K562 (cell line): ENCODE results near the gene TMEM89. TPM values are rescaled to one million over a fixed set of nuclear protein-coding genes. Genes with fewer than 3 reads are reported as not detected.

Experiments
- BRF1 ChIP-seq: IDR thresholded peaks from 3 replicates; pipeline ENCODE4 v1.6.1; 2011; ENCODE audit warnings: borderline replicate concordance, mild to moderate bottlenecking; ENCODE audit not compliant: insufficient read length; ENCODE audit errors: extremely low read depth
- CBFA2T2 ChIP-seq: fragments of 450-650 bp; conservative IDR thresholded peaks from 2 replicates; pipeline ENCODE4 v1.6.1; 2017; ENCODE audit warnings: mild to moderate bottlenecking
- CBX5 ChIP-seq: IDR thresholded peaks from 2 replicates; pipeline ENCODE4 v1.6.1; 2014; ENCODE audit warnings: low read depth, borderline replicate concordance
- CHD2 ChIP-seq: IDR thresholded peaks from 2 replicates; pipeline ENCODE4 v1.6.1; 2011; ENCODE audit warnings: low read depth, low read length
- COPS2 ChIP-seq: fragments of 450-650 bp; conservative IDR thresholded peaks from 2 replicates; pipeline ENCODE4 v1.6.1; 2016; ENCODE audit warnings: mild to moderate bottlenecking, moderate library complexity
- DMBX1 ChIP-seq: fragments of 250-450 bp; sonication (Bioruptor Pico); IDR thresholded peaks from 2 replicates; pipeline ENCODE4 v1.8.0; 2022; ENCODE audit warnings: inconsistent platforms, mild to moderate bottlenecking, moderate library complexity, borderline replicate concordance
- FOXJ3 ChIP-seq: sonication (generic); formaldehyde crosslinking; IDR thresholded peaks from 2 replicates; pipeline ENCODE4 v1.4.0; 2020; ENCODE audit warnings: mild to moderate bottlenecking, missing genetic modification reagents
- GATAD2B ChIP-seq: fragments of 450-650 bp; IDR thresholded peaks from 2 replicates; pipeline ENCODE4 v1.6.1; 2017; ENCODE audit warnings: mild to moderate bottlenecking, borderline replicate concordance
- HDAC6 ChIP-seq: IDR thresholded peaks from 2 replicates; pipeline ENCODE4 v1.6.1; 2012; ENCODE audit warnings: low read depth, mild to moderate bottlenecking, control low read depth, inconsistent platforms, low read length, moderate library complexity
- HNRNPK ChIP-seq: fragments of 200-400 bp; formaldehyde crosslinking; IDR thresholded peaks from one replicate; pipeline ENCODE4 v1.6.1; 2018; ENCODE audit warnings: mild to moderate bottlenecking, low read depth, low read length; ENCODE audit not compliant: poor library complexity, severe bottlenecking
- JUN ChIP-seq, 2 experiments: sonication (generic) in 1 of 2; formaldehyde crosslinking in 1 of 2; IDR thresholded peaks; 2 replicates each; pipeline versions ENCODE4 v1.6.1 to v1.8.0; 2012 to 2022; ENCODE audit warnings: borderline replicate concordance in 2 of 2, mild to moderate bottlenecking in 2 of 2, improper control_type of control experiment in 1 of 2, low read depth in 1 of 2, low read length in 1 of 2, missing genetic modification reagents in 1 of 2
- MCM7 ChIP-seq, 2 experiments: fragments of 450-650 bp; IDR thresholded peaks; 2 replicates each; pipeline ENCODE4 v1.6.1; 2016 to 2018
- MTA3 ChIP-seq: fragments of 450-650 bp; formaldehyde crosslinking; IDR thresholded peaks from 2 replicates; pipeline ENCODE4 v1.6.1; 2017; ENCODE audit warnings: mild to moderate bottlenecking, borderline replicate concordance
- NFE2 ChIP-seq: IDR thresholded peaks from 2 replicates; pipeline ENCODE4 v1.6.1; 2014; ENCODE audit warnings: antibody characterized with exemption, low read depth
- NFIC ChIP-seq: fragments of 450-650 bp; IDR thresholded peaks from 2 replicates; pipeline ENCODE4 v1.6.1; 2017; ENCODE audit warnings: mild to moderate bottlenecking, inconsistent platforms
- NRF1 ChIP-seq, 2 experiments: fragments of 450-650 bp; IDR thresholded peaks in 1 of 2; conservative IDR thresholded peaks in 1 of 2; 2 replicates each; pipeline ENCODE4 v1.6.1; 2014; ENCODE audit warnings: mild to moderate bottlenecking in 2 of 2
- PHF8 ChIP-seq: fragments of 200-600 bp; sonication (generic); IDR thresholded peaks from 2 replicates; pipeline ENCODE4 v1.6.1; 2012; ENCODE audit warnings: mixed run types, mild to moderate bottlenecking, inconsistent platforms, low read length, moderate library complexity, borderline replicate concordance
- PYGO2 ChIP-seq: fragments of 450-650 bp; IDR thresholded peaks from 2 replicates; pipeline ENCODE4 v1.6.1; 2016; ENCODE audit warnings: mild to moderate bottlenecking, missing genetic modification characterization, moderate library complexity, missing compliant biosample characterization
- RUNX1 ChIP-seq: sonication (generic); IDR thresholded peaks from 2 replicates; pipeline ENCODE4 v1.6.1; 2016; ENCODE audit warnings: antibody characterized with exemption, low read depth
- SAFB ChIP-seq: fragments of 200-400 bp; formaldehyde crosslinking; IDR thresholded peaks from 2 replicates; pipeline ENCODE4 v1.6.1; 2017; ENCODE audit warnings: low read depth, low read length, borderline replicate concordance
- SOX6 ChIP-seq: fragments of 450-650 bp; IDR thresholded peaks from 2 replicates; pipeline ENCODE4 v1.6.1; 2014; ENCODE audit warnings: mild to moderate bottlenecking
- TAF9B ChIP-seq: fragments of 450-650 bp; IDR thresholded peaks from 2 replicates; pipeline ENCODE4 v1.6.1; 2018; ENCODE audit warnings: mild to moderate bottlenecking; ENCODE audit not compliant: partially characterized antibody
- TBL1XR1 ChIP-seq, 2 experiments: IDR thresholded peaks; 2 replicates each; pipeline ENCODE4 v1.6.1; 2012; ENCODE audit warnings: improper control_type of control experiment in 2 of 2, low read length in 2 of 2, mild to moderate bottlenecking in 1 of 2
- ZNF121 ChIP-seq: sonication (generic); formaldehyde crosslinking; conservative IDR thresholded peaks from 2 replicates; pipeline ENCODE4 v1.8.0; 2022; ENCODE audit warnings: missing genetic modification reagents
- ZNF77 ChIP-seq: fragments of 250-450 bp; sonication (Bioruptor Pico); IDR thresholded peaks from 2 replicates; pipeline ENCODE4 v1.5.0; 2020
- ZZZ3 ChIP-seq: fragments of 450-650 bp; IDR thresholded peaks from 2 replicates; pipeline ENCODE4 v1.6.1; 2016; ENCODE audit warnings: antibody characterized with exemption, mild to moderate bottlenecking, moderate library complexity
- polyA plus RNA-seq, 8 experiments: library from polyadenylated mRNA; depleted of rRNA in 4 of 8; stranded (reverse) in 5 of 8; unstranded in 3 of 8; fragments of >200 nt; fragmentation: Nextera tagmentation in 2 of 8; fragmentation: Illumina TruSeq in 1 of 8; extraction: Ambion mirVana in 2 of 8; extraction: Trizol in 1 of 8; gene quantifications; 2 replicates each; pipeline versions ENCODE4 v1.2.1 to v1.2.3, GENCODE V29; 2011 to 2014; ENCODE audit warnings: inconsistent platforms in 1 of 8, missing spikeins in 1 of 8
- total RNA-seq, 7 experiments: library from RNA; depleted of rRNA in 6 of 7; stranded (reverse); fragments of >200 nt in 6 of 7; fragmentation: Illumina TruSeq in 2 of 7; extraction: Trizol in 2 of 7; gene quantifications; 2 replicates each; pipeline versions ENCODE4 v1.2.1 to v1.2.3, GENCODE V29; 2011 to 2021; ENCODE audit warnings: low replicate concordance in 1 of 7
- TF ChIP-seq, protein P1 (sequence below): fragments of 250-450 bp; sonication (Bioruptor Pico); IDR thresholded peaks from 2 replicates; pipeline ENCODE4 v1.5.0; 2020; ENCODE audit warnings: mild to moderate bottlenecking, borderline replicate concordance
- TF ChIP-seq, protein P2 (sequence below): fragments of 250-450 bp; sonication (Bioruptor Pico); IDR thresholded peaks from 2 replicates; pipeline ENCODE4 v1.8.0; 2022; ENCODE audit warnings: moderate library complexity, mild to moderate bottlenecking, inconsistent platforms
- TF ChIP-seq, protein P3 (sequence below): fragments of 450-650 bp; IDR thresholded peaks from 2 replicates; pipeline ENCODE4 v1.6.1; 2016

Gene TMEM89
- total and polyA plus RNA-seq, 9 of the 15 experiments (the other 6 are each of a cell fraction or from before 2014, with no cell fraction given) = not detected

DNA sequence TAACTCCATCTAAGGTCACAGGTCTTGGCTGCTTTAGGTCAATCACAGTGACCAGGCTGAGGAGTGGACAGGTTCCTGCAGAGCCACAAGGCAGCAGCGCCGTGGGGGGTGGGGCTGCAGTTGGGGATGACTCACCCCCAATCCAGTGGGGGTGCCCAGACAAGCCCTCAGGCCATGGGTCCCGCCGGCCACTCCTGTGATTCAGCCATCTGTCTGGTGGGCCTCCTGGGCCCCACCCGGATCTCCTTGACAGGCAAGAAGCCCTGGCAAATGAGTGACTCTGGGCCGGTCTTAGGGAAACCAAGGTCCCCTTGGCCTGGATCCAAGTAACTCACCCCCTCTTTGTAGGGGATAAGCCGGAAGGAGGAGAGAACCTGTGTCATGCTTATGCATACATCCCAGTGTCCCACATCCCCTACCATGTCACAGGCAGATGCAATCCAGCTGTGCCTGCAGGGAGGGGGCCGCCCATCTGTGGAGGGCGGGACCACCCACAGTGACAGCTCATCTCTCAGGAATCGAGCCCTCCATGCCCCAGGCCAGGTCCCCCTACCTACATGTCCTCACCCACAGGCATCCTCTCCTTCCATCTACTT lies 25.9 kb downstream of the TMEM89 start (continued):
- TF ChIP-seq SAFB = no peak
- TF ChIP-seq TBL1XR1 (IDR thresholded peaks at IDR 0.05; ENCODE audit: low read length in 2 of 2) = no peak
- TF ChIP-seq, protein P1, sequence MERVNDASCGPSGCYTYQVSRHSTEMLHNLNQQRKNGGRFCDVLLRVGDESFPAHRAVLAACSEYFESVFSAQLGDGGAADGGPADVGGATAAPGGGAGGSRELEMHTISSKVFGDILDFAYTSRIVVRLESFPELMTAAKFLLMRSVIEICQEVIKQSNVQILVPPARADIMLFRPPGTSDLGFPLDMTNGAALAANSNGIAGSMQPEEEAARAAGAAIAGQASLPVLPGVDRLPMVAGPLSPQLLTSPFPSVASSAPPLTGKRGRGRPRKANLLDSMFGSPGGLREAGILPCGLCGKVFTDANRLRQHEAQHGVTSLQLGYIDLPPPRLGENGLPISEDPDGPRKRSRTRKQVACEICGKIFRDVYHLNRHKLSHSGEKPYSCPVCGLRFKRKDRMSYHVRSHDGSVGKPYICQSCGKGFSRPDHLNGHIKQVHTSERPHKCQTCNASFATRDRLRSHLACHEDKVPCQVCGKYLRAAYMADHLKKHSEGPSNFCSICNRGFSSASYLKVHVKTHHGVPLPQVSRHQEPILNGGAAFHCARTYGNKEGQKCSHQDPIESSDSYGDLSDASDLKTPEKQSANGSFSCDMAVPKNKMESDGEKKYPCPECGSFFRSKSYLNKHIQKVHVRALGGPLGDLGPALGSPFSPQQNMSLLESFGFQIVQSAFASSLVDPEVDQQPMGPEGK (CRISPR knock-in tag) = no peak
- peak; percentile 91 for TF ChIP-seq NFIC
- TF ChIP-seq CBFA2T2 = no peak
- TF ChIP-seq GATAD2B = no peak
- no peak for TF ChIP-seq HDAC6
- TF ChIP-seq, protein P2, sequence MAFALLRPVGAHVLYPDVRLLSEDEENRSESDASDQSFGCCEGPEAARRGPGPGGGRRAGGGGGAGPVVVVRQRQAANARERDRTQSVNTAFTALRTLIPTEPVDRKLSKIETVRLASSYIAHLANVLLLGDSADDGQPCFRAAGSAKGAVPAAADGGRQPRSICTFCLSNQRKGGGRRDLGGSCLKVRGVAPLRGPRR (CRISPR knock-in tag) = no peak
- TF ChIP-seq, protein P3, sequence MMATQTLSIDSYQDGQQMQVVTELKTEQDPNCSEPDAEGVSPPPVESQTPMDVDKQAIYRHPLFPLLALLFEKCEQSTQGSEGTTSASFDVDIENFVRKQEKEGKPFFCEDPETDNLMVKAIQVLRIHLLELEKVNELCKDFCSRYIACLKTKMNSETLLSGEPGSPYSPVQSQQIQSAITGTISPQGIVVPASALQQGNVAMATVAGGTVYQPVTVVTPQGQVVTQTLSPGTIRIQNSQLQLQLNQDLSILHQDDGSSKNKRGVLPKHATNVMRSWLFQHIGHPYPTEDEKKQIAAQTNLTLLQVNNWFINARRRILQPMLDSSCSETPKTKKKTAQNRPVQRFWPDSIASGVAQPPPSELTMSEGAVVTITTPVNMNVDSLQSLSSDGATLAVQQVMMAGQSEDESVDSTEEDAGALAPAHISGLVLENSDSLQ = no peak
- TF ChIP-seq PHF8 = no peak
- TF ChIP-seq DMBX1 (CRISPR knock-in tag) = no peak
- no peak for TF ChIP-seq PYGO2
- TF ChIP-seq MCM7 (IDR thresholded peaks at IDR 0.05) = no peak
- TF ChIP-seq NRF1 (conservative IDR thresholded peaks at IDR 0.05 in 1 of 2, IDR thresholded peaks at IDR 0.05 in 1 of 2) = no peak
- no peak for TF ChIP-seq CHD2
- TF ChIP-seq FOXJ3 (CRISPR knock-in tag) = no peak
- TF ChIP-seq HNRNPK = no peak
- TF ChIP-seq TAF9B = no peak
- no peak for TF ChIP-seq COPS2
- no peak for TF ChIP-seq RUNX1
- TF ChIP-seq CBX5 = no peak
- TF ChIP-seq ZZZ3 = no peak
- no peak for TF ChIP-seq ZNF121
- TF ChIP-seq BRF1 = no peak
- TF ChIP-seq ZNF77 = no peak
- peak; percentile 4; the same call in 1 of the 2 replicates for TF ChIP-seq NFE2
- TF ChIP-seq JUN (IDR thresholded peaks at IDR 0.05; ENCODE audit: borderline replicate concordance, low read depth, low read length) = peak; percentile 73; the same call in 1 of the 2 replicates
- no peak for TF ChIP-seq JUN (CRISPR knock-in tag; IDR thresholded peaks at IDR 0.05; ENCODE audit: borderline replicate concordance)
- TF ChIP-seq MTA3 = no peak
- TF ChIP-seq SOX6 = no peak
